GM10266 (cell line): ENCODE results near the gene GABRA4.
A peak's percentile ranks its signal among the peaks of the same experiment; 100 is the strongest.

Experiments
- DNase-seq: peaks from one replicate; pipeline ENCODE4 v3.0.0; 2012; ENCODE audit errors: extremely low spot score
- TF ChIP-seq, protein P1 (sequence below): IDR thresholded peaks from 2 replicates; pipeline ENCODE4 v1.5.1; 2012; ENCODE audit warnings: mild to moderate bottlenecking, low read depth; ENCODE audit not compliant: control insufficient read depth, insufficient read depth; ENCODE audit errors: missing control alignments

GABRA4 gene

DNA sequence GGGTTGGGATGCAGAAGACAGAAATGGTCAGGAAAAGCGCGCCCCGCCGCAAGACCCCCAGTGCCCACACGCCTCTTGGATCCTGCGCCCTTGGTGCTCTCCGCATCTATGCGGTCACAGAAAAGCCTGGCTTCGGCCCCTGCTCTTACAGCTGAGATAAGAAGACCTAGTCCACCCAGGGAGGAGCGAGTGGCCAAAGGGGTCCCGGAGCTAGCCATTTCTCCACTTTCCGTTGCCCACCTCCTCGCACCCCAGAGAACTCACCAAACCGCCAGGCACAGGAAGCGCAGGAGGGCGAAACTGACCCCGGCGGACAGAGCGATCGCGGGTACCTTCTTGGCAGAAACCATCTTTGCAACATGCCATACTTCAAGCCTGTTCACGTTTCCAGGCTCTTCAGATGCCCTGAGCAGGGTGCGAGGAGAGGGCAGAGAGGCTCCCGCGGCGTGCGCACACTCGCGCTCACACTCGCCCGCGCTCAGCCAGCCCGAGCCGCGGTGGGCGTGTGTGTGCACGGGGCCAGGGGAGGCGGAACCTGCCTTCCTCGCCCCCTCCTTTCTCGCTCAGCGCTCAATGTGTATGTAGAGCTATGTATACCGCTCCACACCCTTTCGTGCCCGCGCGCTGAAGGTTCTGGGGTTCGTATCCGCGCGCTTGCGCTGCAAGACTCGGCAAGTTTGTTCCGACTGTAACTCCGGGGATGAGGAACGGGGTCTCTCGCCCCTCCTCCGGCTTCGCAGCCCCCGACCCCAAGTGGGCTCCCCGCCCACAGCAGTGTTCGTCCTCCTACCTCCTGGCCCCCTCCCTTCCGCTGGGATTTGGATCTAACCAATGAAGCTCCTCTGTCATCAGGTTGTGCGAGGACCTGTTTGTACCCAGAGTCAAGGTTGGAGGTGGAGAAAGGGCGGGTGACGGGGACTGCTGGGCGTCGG lies at the start of gene GABRA4:
Gene GABRA4, minus strand, starts transcription at position 507 of the 932 bp plus-strand sequence. Its CDS starts 157 bp downstream, at position 350.
- no peak for DNase-seq
- TF ChIP-seq, protein P1, sequence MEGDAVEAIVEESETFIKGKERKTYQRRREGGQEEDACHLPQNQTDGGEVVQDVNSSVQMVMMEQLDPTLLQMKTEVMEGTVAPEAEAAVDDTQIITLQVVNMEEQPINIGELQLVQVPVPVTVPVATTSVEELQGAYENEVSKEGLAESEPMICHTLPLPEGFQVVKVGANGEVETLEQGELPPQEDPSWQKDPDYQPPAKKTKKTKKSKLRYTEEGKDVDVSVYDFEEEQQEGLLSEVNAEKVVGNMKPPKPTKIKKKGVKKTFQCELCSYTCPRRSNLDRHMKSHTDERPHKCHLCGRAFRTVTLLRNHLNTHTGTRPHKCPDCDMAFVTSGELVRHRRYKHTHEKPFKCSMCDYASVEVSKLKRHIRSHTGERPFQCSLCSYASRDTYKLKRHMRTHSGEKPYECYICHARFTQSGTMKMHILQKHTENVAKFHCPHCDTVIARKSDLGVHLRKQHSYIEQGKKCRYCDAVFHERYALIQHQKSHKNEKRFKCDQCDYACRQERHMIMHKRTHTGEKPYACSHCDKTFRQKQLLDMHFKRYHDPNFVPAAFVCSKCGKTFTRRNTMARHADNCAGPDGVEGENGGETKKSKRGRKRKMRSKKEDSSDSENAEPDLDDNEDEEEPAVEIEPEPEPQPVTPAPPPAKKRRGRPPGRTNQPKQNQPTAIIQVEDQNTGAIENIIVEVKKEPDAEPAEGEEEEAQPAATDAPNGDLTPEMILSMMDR: no peak

DNA sequence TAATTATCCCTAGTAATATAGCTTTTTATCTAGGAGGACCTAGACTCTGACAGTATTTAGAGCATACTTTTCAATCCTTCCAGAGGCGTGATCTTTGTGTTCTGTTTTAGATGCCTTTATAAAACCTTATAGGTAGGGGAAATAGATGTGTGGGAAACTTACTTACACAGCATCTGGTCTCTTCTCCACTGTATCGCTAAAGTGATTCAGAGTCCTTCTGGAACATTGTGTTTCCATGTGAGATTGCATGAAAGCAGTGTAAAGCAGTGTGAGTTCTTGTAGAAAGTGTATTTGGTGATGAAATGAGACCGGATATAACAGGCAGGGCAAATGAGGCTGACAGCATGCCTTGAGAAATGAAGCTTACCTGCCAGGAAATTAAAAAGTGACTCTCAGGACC lies 47.4 kb upstream of the GABRA4 start:
- no peak for DNase-seq
- TF ChIP-seq, protein P1: no peak

DNA sequence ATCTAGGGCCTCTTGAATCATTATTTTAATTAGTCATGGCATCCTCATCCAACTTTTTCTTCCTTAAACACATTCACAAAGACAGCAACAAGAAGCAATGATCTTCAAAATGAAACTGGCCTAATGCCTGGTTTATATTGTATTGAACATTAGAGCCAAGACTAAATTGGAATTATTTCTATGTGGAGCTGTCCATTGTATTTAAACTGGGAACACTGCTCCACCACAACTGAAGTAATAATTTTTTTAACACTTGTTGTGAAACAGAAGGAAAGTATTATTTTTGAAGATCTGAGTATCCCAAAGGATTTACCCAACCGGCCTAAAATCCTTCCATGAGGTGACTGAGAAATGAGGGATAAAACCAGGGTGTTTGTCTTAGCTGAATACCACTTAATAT lies 44.9 kb upstream of the GABRA4 start:
- no peak for DNase-seq
- TF ChIP-seq, protein P1: no peak

DNA sequence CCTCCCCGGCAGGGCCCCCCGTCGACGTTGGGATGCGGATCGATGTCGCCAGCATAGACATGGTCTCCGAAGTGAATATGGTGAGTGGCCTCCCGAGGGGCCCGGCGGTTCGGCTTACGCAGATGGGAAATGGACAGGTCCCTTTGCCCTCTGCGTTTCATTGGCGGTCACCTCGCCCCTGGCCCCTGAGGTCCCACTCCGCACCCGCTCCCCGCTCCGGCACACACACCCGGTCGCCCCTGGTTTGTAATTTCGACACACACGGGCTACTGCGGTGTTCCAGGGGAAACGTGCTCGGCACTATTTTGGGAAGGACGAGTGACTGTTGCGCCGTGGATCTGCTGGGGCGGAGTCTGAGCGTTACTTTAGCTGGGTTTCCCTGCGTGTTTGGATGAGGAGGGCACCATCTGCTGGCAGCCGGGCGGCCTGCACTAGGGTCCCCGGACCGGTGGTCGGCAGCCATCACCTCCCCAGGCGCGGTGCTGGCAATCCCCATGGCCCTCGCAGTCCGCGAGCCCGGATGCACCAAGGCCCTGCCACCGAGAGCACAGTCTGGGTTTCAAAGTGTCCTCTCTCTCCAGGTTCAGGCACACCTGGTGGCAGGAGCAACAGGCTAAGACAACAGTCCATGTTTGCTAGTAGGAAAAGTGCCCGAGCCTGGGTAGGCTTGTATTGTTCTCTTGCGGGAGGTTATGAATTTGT lies 39.2 kb upstream of the GABRA4 start:
- TF ChIP-seq, protein P1: peak; percentile 85
- DNase-seq: peak; percentile 58

DNA sequence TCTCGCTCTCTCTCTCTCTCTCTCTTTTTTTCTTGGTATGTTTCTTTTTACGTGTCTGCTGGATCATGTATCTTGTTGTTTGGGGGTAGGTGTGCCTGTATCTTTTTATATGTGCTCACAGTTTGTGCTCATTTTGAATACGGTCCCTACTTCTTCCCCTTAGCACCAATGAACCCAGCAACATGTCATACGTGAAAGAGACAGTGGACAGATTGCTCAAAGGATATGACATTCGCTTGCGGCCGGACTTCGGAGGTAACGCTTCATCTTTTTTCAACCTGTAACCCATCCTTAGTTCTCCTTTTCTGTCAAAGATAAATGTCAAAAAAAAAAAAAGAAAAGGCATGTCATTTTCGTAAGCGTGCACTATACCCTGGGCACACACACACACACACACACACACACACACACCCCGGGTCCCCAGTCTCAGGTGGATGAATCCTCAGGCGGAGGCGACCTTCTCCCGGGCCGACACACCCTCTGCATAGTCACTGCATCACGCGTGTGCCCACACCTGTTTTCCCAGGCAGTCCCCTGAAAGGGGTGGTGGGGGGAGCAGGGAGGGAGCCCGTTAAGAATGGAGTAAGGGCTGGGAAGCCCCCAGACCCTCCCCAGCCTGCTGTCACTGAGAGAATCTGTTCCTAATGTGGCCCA lies 38.5 kb upstream of the GABRA4 start:
- DNase-seq: no peak
- TF ChIP-seq, protein P1: no peak

DNA sequence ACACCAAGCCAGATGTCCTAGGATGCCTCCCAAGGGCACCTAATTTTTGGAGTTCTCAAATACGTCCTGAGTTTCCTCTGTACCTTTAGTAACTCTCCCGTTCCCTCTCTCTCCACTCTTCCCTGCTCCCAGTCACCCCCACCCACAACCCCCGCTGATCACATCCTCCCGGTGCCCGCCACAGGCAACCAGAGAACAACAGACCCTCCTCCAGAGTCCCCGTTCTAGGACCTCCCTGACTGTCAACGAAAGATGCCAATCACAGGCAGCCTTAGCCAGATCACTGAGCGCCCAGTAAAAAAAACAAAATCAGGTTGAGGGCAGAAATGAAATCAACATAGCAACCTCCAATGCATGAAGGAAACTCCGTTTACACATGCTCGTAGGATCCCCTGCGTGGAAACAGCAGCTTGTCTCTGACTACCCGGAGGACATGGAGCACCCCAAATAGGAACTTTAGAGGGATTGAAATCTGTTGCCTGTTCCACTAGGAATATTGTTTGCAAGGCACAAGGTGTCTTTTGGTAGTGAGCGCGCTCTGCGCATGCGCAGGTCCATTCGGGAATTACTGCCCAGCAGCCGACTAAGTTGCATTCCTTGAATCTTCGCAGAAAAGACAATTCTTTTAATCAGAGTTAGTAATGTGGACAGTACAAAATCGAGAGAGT lies 37.8 kb upstream of the GABRA4 start, which contains the start of gene GABRB1:
Gene GABRB1, plus strand, starts transcription at position 557 of the 668 bp plus-strand sequence.
- TF ChIP-seq, protein P1: no peak
- no peak for DNase-seq
